ENCODE measurements around the gene BASP1. TPM values are rescaled to one million over a fixed set of nuclear protein-coding genes. Genes with fewer than 3 reads are reported as not detected.
"Not testable (repeated sequence)": the region's sequence is repeated elsewhere in the genome, so short reads cannot be mapped to it uniquely, and the experiment has no call there.

The BASP1 gene
- polyA plus RNA-seq, 1 donor from 2014 or later, result 974 TPM

- Histone ChIP-seq H3K4me2 (ENCODE audit: low read length) (no peak overlapping the region), H4K20me1 (ENCODE audit: insufficient read depth) (peaks cover 77% of the 10 kb centered on the region), H3K27ac (ENCODE audit: low read length) (no peak overlapping the region), H3K4me3 (ENCODE audit: low read length) (no peak overlapping the region), H3K36me3 (ENCODE audit: insufficient read depth, low read length) (peaks cover 9% of the 10 kb centered on the region), H3K79me2 (replicated peaks; ENCODE audit: insufficient read depth, low read length) (peaks cover 98% of the 10 kb centered on the region), H3F3A (ENCODE audit: insufficient read depth, low read length, poor library complexity, severe bottlenecking) (peaks cover 3% of the 10 kb centered on the region), H3K27me3 (ENCODE audit: insufficient read depth, low read depth, low read length) (no peaks in the 10 kb centered on the region), H3K9me2 (ENCODE audit: insufficient read depth, low read length) (no peaks in the 10 kb centered on the region), H2AFZ (ENCODE audit: low read depth, low read length) (no peak overlapping the region), H3K9me3 (ENCODE audit: low read length) (no peaks in the 10 kb centered on the region), H3K9ac (ENCODE audit: low read length) (no peak overlapping the region)
- TF ChIP-seq TAF1 (IDR thresholded peaks at IDR 0.05; ENCODE audit: low read depth) (no peak), RAD21 (conservative IDR thresholded peaks at IDR 0.05) (no peak)
Measured at GRCh38 chr5:17249029-17249634, 31.7 kb downstream of the BASP1 start.

DNA sequence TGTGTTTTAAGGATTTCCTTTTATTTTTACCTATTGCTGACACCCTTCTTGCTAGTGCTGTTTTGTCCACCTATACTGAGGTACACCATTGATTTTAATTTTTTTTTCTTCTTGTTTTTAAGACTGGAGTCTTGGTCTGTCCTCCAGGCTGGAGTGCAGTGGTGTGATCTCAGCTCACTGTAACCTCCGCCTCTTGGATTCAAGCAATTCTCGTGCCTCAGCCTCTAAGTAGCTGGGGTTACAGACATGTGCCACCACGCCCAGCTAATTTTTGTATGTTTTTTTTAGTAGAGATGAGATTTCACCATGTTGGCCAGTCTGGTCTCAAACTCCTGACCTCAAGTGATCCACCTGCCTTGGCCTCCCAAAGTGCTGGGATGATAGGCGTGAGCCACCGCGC is 32.4 kb downstream of the BASP1 start:
- Histone ChIP-seq H3K79me2 (replicated peaks; ENCODE audit: insufficient read depth, low read length) (peaks cover 99% of the 10 kb centered on the region), H4K20me1 (ENCODE audit: insufficient read depth) (peaks cover 80% of the 10 kb centered on the region)
- not testable (repeated sequence) for H3K27me3 ChIP-seq (ENCODE audit: insufficient read depth, low read depth, low read length); H3K36me3 ChIP-seq (ENCODE audit: insufficient read depth, low read length); H3K27ac ChIP-seq (ENCODE audit: low read length); H3K4me2 ChIP-seq (ENCODE audit: low read length); H3K9me2 ChIP-seq (ENCODE audit: insufficient read depth, low read length); H3K9me3 ChIP-seq (ENCODE audit: low read length); H3K4me3 ChIP-seq (ENCODE audit: low read length); H3K9ac ChIP-seq (ENCODE audit: low read length); H2AFZ ChIP-seq (ENCODE audit: low read depth, low read length); H3F3A ChIP-seq (ENCODE audit: insufficient read depth, low read length, poor library complexity, severe bottlenecking)

DNA sequence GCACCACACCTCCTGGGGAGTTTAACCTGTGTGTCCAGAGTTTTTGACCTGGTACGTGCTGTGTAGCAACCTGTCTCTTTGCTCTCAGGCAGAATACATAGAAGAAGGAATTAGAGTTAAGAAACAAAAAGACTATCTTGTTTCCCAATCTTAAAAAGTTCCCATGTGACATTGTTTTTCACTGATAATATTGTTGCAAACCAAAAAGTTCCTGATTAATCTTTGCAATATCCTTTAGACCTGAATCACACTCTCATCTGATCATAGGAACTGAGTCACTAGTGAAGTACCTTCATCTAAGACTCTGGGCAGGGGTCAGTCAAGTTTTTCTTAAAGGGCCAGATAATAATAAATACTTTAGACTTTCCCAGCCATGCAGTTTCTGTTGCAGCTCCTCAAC is 35.1 kb downstream of the BASP1 start:
- Histone ChIP-seq H3F3A (ENCODE audit: insufficient read depth, low read length, poor library complexity, severe bottlenecking) (peaks cover 3% of the 10 kb centered on the region), H3K9ac (ENCODE audit: low read length) (no peak overlapping the region), H3K4me3 (ENCODE audit: low read length) (no peak overlapping the region), H4K20me1 (ENCODE audit: insufficient read depth) (peaks cover 82% of the 10 kb centered on the region), H3K9me2 (ENCODE audit: insufficient read depth, low read length) (no peaks in the 10 kb centered on the region), H3K36me3 (ENCODE audit: insufficient read depth, low read length) (peaks cover 18% of the 10 kb centered on the region), H3K79me2 (replicated peaks; ENCODE audit: insufficient read depth, low read length) (peaks cover 99% of the 10 kb centered on the region), H3K9me3 (ENCODE audit: low read length) (no peaks in the 10 kb centered on the region), H3K27me3 (ENCODE audit: insufficient read depth, low read depth, low read length) (no peaks in the 10 kb centered on the region), H3K4me2 (ENCODE audit: low read length) (no peak overlapping the region), H3K27ac (ENCODE audit: low read length) (no peak overlapping the region), H2AFZ (ENCODE audit: low read depth, low read length) (no peak overlapping the region)
- TF ChIP-seq CTCF (IDR thresholded peaks at IDR 0.05; ENCODE audit: poor library complexity, severe bottlenecking) (no peak), SMC3 (conservative IDR thresholded peaks at IDR 0.05; ENCODE audit: poor library complexity) (no peak), POLR2AphosphoS5 (IDR thresholded peaks at IDR 0.05) (no peak), EP300 (conservative IDR thresholded peaks at IDR 0.05; ENCODE audit: poor library complexity, severe bottlenecking) (no peak), RAD21 (conservative IDR thresholded peaks at IDR 0.05) (no peak)
- TF ChIP-seq, protein P1, sequence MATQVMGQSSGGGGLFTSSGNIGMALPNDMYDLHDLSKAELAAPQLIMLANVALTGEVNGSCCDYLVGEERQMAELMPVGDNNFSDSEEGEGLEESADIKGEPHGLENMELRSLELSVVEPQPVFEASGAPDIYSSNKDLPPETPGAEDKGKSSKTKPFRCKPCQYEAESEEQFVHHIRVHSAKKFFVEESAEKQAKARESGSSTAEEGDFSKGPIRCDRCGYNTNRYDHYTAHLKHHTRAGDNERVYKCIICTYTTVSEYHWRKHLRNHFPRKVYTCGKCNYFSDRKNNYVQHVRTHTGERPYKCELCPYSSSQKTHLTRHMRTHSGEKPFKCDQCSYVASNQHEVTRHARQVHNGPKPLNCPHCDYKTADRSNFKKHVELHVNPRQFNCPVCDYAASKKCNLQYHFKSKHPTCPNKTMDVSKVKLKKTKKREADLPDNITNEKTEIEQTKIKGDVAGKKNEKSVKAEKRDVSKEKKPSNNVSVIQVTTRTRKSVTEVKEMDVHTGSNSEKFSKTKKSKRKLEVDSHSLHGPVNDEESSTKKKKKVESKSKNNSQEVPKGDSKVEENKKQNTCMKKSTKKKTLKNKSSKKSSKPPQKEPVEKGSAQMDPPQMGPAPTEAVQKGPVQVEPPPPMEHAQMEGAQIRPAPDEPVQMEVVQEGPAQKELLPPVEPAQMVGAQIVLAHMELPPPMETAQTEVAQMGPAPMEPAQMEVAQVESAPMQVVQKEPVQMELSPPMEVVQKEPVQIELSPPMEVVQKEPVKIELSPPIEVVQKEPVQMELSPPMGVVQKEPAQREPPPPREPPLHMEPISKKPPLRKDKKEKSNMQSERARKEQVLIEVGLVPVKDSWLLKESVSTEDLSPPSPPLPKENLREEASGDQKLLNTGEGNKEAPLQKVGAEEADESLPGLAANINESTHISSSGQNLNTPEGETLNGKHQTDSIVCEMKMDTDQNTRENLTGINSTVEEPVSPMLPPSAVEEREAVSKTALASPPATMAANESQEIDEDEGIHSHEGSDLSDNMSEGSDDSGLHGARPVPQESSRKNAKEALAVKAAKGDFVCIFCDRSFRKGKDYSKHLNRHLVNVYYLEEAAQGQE (IDR thresholded peaks at IDR 0.05; ENCODE audit: borderline replicate concordance), result no peak

Measured in neural cell (in vitro differentiated cells).